GM23248 (cell line): ENCODE data around the gene CCND2.

Experiments
- EZH2 ChIP-seq: fragments of 200-600 bp; sonication (generic); IDR thresholded peaks from 2 replicates; pipeline ENCODE4 v1.6.1; 2018; ENCODE audit warnings: antibody characterized with exemption, mild to moderate bottlenecking; ENCODE audit not compliant: insufficient read depth, poor library complexity, severe bottlenecking
- EZH2phosphoT487 ChIP-seq: fragments of 200-600 bp; sonication (generic); IDR thresholded peaks from 2 replicates; pipeline ENCODE4 v1.6.1; 2018; ENCODE audit warnings: antibody characterized with exemption, moderate library complexity, mild to moderate bottlenecking, low read depth; ENCODE audit not compliant: insufficient read depth

DNA sequence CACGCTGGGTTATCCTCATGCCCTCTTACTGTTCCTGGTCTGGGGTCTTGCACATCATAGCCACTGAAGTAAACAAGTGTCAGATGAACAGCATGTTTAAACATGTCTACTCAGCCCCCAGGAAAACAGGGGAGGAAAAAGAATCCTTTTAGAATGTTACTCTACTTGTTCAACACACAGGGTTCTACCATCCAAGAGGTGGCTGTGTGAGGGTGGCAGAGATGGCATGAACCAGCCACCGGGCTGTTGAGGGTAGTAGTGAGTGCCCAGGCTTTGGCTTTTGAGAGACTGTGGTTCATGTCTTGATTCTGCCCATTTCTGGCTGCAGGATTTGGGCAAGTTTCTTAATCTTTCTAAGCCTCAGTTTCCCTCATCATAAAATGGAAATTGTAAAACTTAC is 21.6 kb upstream of the CCND2 start:
- TF ChIP-seq EZH2 (no peak), EZH2phosphoT487 (no peak)
